Femur (tissue), 1 donor: ENCODE data around the gene MDC1.
"Not testable (repeated sequence)": the region's sequence is repeated elsewhere in the genome, so short reads cannot be mapped to it uniquely, and the experiment has no call there.

ENCODE experiments used
- DNase-seq: peaks from one replicate; pipeline ENCODE4 v3.0.0-alpha.2; 2017

MDC1 gene

GRCh38 chr6:30724906-30725667 lies 8.0 kb upstream of the MDC1 start:
- no peak for DNase-seq

GRCh38 chr6:30723843-30724741 lies 7.0 kb upstream of the MDC1 start:
- DNase-seq: not testable (repeated sequence)

GRCh38 chr6:30723159-30723842 lies 6.2 kb upstream of the MDC1 start:
- DNase-seq: not testable (repeated sequence)

- peak; percentile 89 for DNase-seq
Observed at GRCh38 chr6:30722280-30723112, 5.4 kb upstream of the MDC1 start.

- not testable (repeated sequence) for DNase-seq
Observed at GRCh38 chr6:30722025-30722279, 4.9 kb upstream of the MDC1 start.

GRCh38 chr6:30721198-30722024 lies 4.3 kb upstream of the MDC1 start:
- peak; percentile 94 for DNase-seq

GRCh38 chr6:30720738-30721197 lies 3.7 kb upstream of the MDC1 start:
- DNase-seq: peak; percentile 81

- DNase-seq: peak; percentile 98
Observed at GRCh38 chr6:30719791-30720737, 3.0 kb upstream of the MDC1 start, which contains the start of gene TUBB. TSS of gene TUBB (plus strand) at chr6:30720352. CDS start at chr6:30720507, 155 bp downstream.

- no peak for DNase-seq
Observed at GRCh38 chr6:30719356-30719755, 2.3 kb upstream of the MDC1 start.

- DNase-seq: not testable (repeated sequence)
Observed at GRCh38 chr6:30717845-30718720, 1.0 kb upstream of the MDC1 start.

GRCh38 chr6:30716879-30717128 lies 277 bp downstream of the MDC1 start:
- no peak for DNase-seq

GRCh38 chr6:30714263-30714662 lies 2.8 kb downstream of the MDC1 start:
- DNase-seq: no peak

- DNase-seq: no peak
Observed at GRCh38 chr6:30712441-30712945, 4.6 kb downstream of the MDC1 start.

GRCh38 chr6:30711758-30712380 lies 5.2 kb downstream of the MDC1 start:
- DNase-seq: no peak

- DNase-seq: no peak
Observed at GRCh38 chr6:30709101-30709868, 7.8 kb downstream of the MDC1 start.

- no peak for DNase-seq
Observed at GRCh38 chr6:30707281-30707850, 9.7 kb downstream of the MDC1 start.

- no peak for DNase-seq
Observed at GRCh38 chr6:30705620-30706019, 11.5 kb downstream of the MDC1 start.

GRCh38 chr6:30703821-30704220 lies 13.3 kb downstream of the MDC1 start:
- DNase-seq: no peak
